Astrocyte of the hippocampus (primary cell): ENCODE data around the gene FAM163B.

Source experiments
- DNase-seq: peaks from one replicate; pipeline ENCODE4 v3.0.0; 2011; ENCODE audit warnings: low read depth, low spot score

Gene FAM163B

GRCh38 chr9:133609311-133610098 lies at the start of gene FAM163B:
TSS of gene FAM163B (minus strand) at chr9:133609389. CDS start at chr9:133580223, 29,166 bp downstream.
- peak; percentile 85 for DNase-seq

- peak; percentile 20 for DNase-seq
Observed at GRCh38 chr9:133657120-133657661, 48.0 kb upstream of the FAM163B start.

- DNase-seq = no peak
Observed at GRCh38 chr9:133656211-133657119, 47.3 kb upstream of the FAM163B start.

- DNase-seq = no peak
Observed at GRCh38 chr9:133655701-133656100, 46.5 kb upstream of the FAM163B start.

GRCh38 chr9:133654736-133655657 lies 45.8 kb upstream of the FAM163B start:
- no peak for DNase-seq

- DNase-seq = no peak
Observed at GRCh38 chr9:133653638-133654037, 44.4 kb upstream of the FAM163B start.

GRCh38 chr9:133650026-133650425 lies 40.8 kb upstream of the FAM163B start:
- DNase-seq = no peak

- no peak for DNase-seq
Observed at GRCh38 chr9:133649194-133649593, 40.0 kb upstream of the FAM163B start.

- no peak for DNase-seq
Observed at GRCh38 chr9:133647765-133648469, 38.7 kb upstream of the FAM163B start.

GRCh38 chr9:133647148-133647547 lies 38.0 kb upstream of the FAM163B start:
- DNase-seq = no peak

- no peak for DNase-seq
Observed at GRCh38 chr9:133645021-133645765, 36.0 kb upstream of the FAM163B start.

GRCh38 chr9:133643978-133644760 lies 35.0 kb upstream of the FAM163B start:
- DNase-seq = no peak

GRCh38 chr9:133643362-133643755 lies 34.2 kb upstream of the FAM163B start:
- DNase-seq = no peak

- no peak for DNase-seq
Observed at GRCh38 chr9:133642708-133643361, 33.6 kb upstream of the FAM163B start.

- DNase-seq = no peak
Observed at GRCh38 chr9:133641861-133642595, 32.8 kb upstream of the FAM163B start.

- no peak for DNase-seq
Observed at GRCh38 chr9:133641396-133641655, 32.1 kb upstream of the FAM163B start.

GRCh38 chr9:133640580-133641395 lies 31.6 kb upstream of the FAM163B start:
- no peak for DNase-seq
